ENCODE data around the gene TRAF5. TPM values are rescaled to one million over a fixed set of nuclear protein-coding genes. Genes with fewer than 3 reads are reported as not detected.

The TRAF5 gene
- polyA plus RNA-seq, 3 donors: 11.5 to 13.8 (median 11.7) TPM

GRCh38 chr1:211327346-211327921, 801 bp downstream of the TRAF5 start:
- DNase-seq (ENCODE audit: low read depth in 3 of 3, low spot score in 2 of 3): peak in 1 of 3 donors; percentile 46

- no peak for DNase-seq (ENCODE audit: low read depth in 3 of 3, low spot score in 2 of 3)
Measured at GRCh38 chr1:211328084-211328694, 1.6 kb downstream of the TRAF5 start.

- no peak for DNase-seq (ENCODE audit: low read depth in 3 of 3, low spot score in 2 of 3)
Measured at GRCh38 chr1:211328866-211329475, 2.3 kb downstream of the TRAF5 start.

GRCh38 chr1:211329764-211330201, 3.1 kb downstream of the TRAF5 start:
- no peak for DNase-seq (ENCODE audit: low read depth in 3 of 3, low spot score in 2 of 3)

- no peak for DNase-seq (ENCODE audit: low read depth in 3 of 3, low spot score in 2 of 3)
Measured at GRCh38 chr1:211330282-211330936, 3.8 kb downstream of the TRAF5 start.

GRCh38 chr1:211331011-211331709, 4.5 kb downstream of the TRAF5 start:
- DNase-seq (ENCODE audit: low read depth in 3 of 3, low spot score in 2 of 3): no peak

GRCh38 chr1:211332036-211332616, 5.5 kb downstream of the TRAF5 start:
- no peak for DNase-seq (ENCODE audit: low read depth in 3 of 3, low spot score in 2 of 3)

GRCh38 chr1:211332830-211333229, 6.2 kb downstream of the TRAF5 start:
- no peak for DNase-seq (ENCODE audit: low read depth in 3 of 3, low spot score in 2 of 3)

- DNase-seq (ENCODE audit: low read depth in 3 of 3, low spot score in 2 of 3): no peak
Measured at GRCh38 chr1:211333906-211334305, 7.3 kb downstream of the TRAF5 start.

GRCh38 chr1:211334986-211335385, 8.4 kb downstream of the TRAF5 start:
- no peak for DNase-seq (ENCODE audit: low read depth in 3 of 3, low spot score in 2 of 3)

GRCh38 chr1:211335522-211336157, 9.0 kb downstream of the TRAF5 start:
- no peak for DNase-seq (ENCODE audit: low read depth in 3 of 3, low spot score in 2 of 3)

- no peak for DNase-seq (ENCODE audit: low read depth in 3 of 3, low spot score in 2 of 3)
Measured at GRCh38 chr1:211336161-211336560, 9.5 kb downstream of the TRAF5 start.

GRCh38 chr1:211336775-211337174, 10.1 kb downstream of the TRAF5 start:
- DNase-seq (ENCODE audit: low read depth in 3 of 3, low spot score in 2 of 3): no peak

GRCh38 chr1:211337430-211338223, 11.0 kb downstream of the TRAF5 start:
- DNase-seq (ENCODE audit: low read depth in 3 of 3, low spot score in 2 of 3): no peak

- DNase-seq (ENCODE audit: low read depth in 3 of 3, low spot score in 2 of 3): no peak
Measured at GRCh38 chr1:211338224-211338620, 11.6 kb downstream of the TRAF5 start.

GRCh38 chr1:211339631-211340041, 13.0 kb downstream of the TRAF5 start:
- DNase-seq (ENCODE audit: low read depth in 3 of 3, low spot score in 2 of 3): no peak

GRCh38 chr1:211340622-211341507, 14.2 kb downstream of the TRAF5 start:
- no peak for DNase-seq (ENCODE audit: low read depth in 3 of 3, low spot score in 2 of 3)

GRCh38 chr1:211341999-211342398, 15.4 kb downstream of the TRAF5 start:
- DNase-seq (ENCODE audit: low read depth in 3 of 3, low spot score in 2 of 3): no peak
